GM12874 (cell line): ENCODE results near the gene OR5B3.

Experiments
- CTCF ChIP-seq: IDR thresholded peaks from 2 replicates; pipeline ENCODE4 v1.5.1; 2011; ENCODE audit warnings: low read depth, mild to moderate bottlenecking, control low read depth, low read length, moderate library complexity; ENCODE audit not compliant: insufficient read depth

The OR5B3 gene

GRCh38 chr11:58429273-58429672, 22.6 kb upstream of the OR5B3 start:
- TF ChIP-seq CTCF: no peak

- TF ChIP-seq CTCF: no peak
Measured at GRCh38 chr11:58428021-58428420, 21.3 kb upstream of the OR5B3 start, which contains the start of gene OR5B2. TSS of gene OR5B2 (minus strand) at chr11:58428121. CDS start at chr11:58423261, 4,860 bp downstream.

GRCh38 chr11:58395581-58395980, 11.1 kb downstream of the OR5B3 start:
- no peak for TF ChIP-seq CTCF

GRCh38 chr11:58394195-58394594, 12.5 kb downstream of the OR5B3 start:
- no peak for TF ChIP-seq CTCF

GRCh38 chr11:58392746-58393145, 13.9 kb downstream of the OR5B3 start:
- no peak for TF ChIP-seq CTCF

- no peak for TF ChIP-seq CTCF
Measured at GRCh38 chr11:58391879-58392278, 14.8 kb downstream of the OR5B3 start.

GRCh38 chr11:58390551-58391063, 16.1 kb downstream of the OR5B3 start:
- no peak for TF ChIP-seq CTCF
